HEK293 (cell line): ENCODE measurements around the gene ULBP1.

Experiments
- GLI4 ChIP-seq: fragments of 450-650 bp; formaldehyde crosslinking; IDR thresholded peaks from 2 replicates; pipeline ENCODE4 v1.5.1; 2016; ENCODE audit warnings: missing biosample characterization, missing genetic modification characterization
- KLF7 ChIP-seq: fragments of 450-650 bp; formaldehyde crosslinking; IDR thresholded peaks from 2 replicates; pipeline ENCODE4 v1.5.1; 2016; ENCODE audit warnings: missing biosample characterization, missing genetic modification characterization, borderline replicate concordance
- MZF1 ChIP-seq: fragments of 450-650 bp; formaldehyde crosslinking; IDR thresholded peaks from 2 replicates; pipeline ENCODE4 v1.5.1; 2017; ENCODE audit warnings: missing biosample characterization, missing genetic modification characterization, borderline replicate concordance
- PRDM10 ChIP-seq: fragments of 450-650 bp; formaldehyde crosslinking; IDR thresholded peaks from 2 replicates; pipeline ENCODE4 v1.5.1; 2016; ENCODE audit warnings: missing biosample characterization, missing genetic modification characterization
- PRDM6 ChIP-seq: fragments of 450-650 bp; formaldehyde crosslinking; IDR thresholded peaks from 2 replicates; pipeline ENCODE4 v1.5.1; 2017; ENCODE audit warnings: missing biosample characterization, missing genetic modification characterization
- TRIM28 ChIP-seq: IDR thresholded peaks from 2 replicates; pipeline ENCODE4 v1.6.1; 2011; ENCODE audit warnings: low read length, control low read depth, borderline replicate concordance
- ZNF132 ChIP-seq: fragments of 450-650 bp; formaldehyde crosslinking; IDR thresholded peaks from 2 replicates; pipeline ENCODE4 v1.5.1; 2017; ENCODE audit warnings: missing biosample characterization, missing genetic modification characterization, borderline replicate concordance
- ZNF24 ChIP-seq: fragments of 450-650 bp; formaldehyde crosslinking; IDR thresholded peaks from 2 replicates; pipeline ENCODE4 v1.5.1; 2016; ENCODE audit warnings: missing biosample characterization, missing genetic modification characterization
- ZNF677 ChIP-seq: fragments of 450-650 bp; IDR thresholded peaks from 2 replicates; pipeline ENCODE4 v1.5.0; 2018; ENCODE audit warnings: missing biosample characterization, mild to moderate bottlenecking, missing genetic modification characterization, moderate library complexity
- TF ChIP-seq, protein P1 (sequence below): fragments of 450-650 bp; formaldehyde crosslinking; IDR thresholded peaks from 2 replicates; pipeline ENCODE4 v1.5.1; 2016; ENCODE audit warnings: missing biosample characterization, missing genetic modification characterization
- TF ChIP-seq, protein P2 (sequence below): fragments of 450-650 bp; formaldehyde crosslinking; conservative IDR thresholded peaks from 2 replicates; pipeline ENCODE4 v1.5.1; 2016; ENCODE audit warnings: low read depth, missing biosample characterization, missing genetic modification characterization

DNA sequence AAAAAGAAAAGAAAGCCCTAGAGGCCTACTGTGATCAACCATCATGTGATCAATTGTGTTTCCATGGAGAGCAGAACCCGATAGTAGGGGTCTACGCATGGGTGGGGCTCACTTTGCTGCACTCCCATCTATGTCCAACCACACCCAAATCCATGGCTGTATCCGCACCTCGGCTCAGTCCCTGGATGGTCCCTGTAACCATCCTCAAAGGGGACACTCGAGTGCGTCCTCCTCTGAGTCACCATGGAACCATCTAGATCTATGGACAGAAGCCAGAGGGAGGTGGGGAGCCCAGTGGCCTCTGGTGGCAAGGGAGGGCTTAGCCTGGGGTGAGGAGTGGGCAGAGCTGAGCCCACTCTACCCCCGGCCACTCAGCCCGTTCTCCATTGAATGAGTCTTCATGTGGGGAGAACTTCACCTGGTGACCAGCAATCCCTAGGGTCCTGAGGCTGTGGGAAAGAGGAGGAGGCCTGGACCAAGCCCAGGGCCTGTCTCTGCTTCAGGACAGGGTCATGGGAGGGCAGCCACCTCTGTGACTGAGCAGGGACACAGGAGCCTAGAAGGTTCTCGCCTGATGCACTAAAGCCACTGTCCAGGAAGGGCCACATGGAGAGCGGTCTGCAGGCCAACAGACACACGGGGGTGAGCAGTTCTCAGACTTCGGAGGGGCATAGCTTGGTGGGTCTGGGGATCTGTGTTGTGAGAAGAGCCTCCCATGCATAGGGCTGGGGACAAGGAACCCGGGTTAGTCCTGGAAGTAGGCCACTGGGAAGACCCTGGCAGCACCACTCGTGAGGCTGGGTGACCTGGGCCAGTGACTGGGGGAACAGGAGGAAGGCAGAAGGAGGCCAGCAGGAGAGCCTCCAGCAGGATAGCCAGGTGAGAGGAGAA, 42.3 kb downstream of the ULBP1 start:
- no peak for TF ChIP-seq KLF7 (tag by site-specific recombination)
- TF ChIP-seq, protein P1, sequence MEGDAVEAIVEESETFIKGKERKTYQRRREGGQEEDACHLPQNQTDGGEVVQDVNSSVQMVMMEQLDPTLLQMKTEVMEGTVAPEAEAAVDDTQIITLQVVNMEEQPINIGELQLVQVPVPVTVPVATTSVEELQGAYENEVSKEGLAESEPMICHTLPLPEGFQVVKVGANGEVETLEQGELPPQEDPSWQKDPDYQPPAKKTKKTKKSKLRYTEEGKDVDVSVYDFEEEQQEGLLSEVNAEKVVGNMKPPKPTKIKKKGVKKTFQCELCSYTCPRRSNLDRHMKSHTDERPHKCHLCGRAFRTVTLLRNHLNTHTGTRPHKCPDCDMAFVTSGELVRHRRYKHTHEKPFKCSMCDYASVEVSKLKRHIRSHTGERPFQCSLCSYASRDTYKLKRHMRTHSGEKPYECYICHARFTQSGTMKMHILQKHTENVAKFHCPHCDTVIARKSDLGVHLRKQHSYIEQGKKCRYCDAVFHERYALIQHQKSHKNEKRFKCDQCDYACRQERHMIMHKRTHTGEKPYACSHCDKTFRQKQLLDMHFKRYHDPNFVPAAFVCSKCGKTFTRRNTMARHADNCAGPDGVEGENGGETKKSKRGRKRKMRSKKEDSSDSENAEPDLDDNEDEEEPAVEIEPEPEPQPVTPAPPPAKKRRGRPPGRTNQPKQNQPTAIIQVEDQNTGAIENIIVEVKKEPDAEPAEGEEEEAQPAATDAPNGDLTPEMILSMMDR = no peak
- TF ChIP-seq PRDM10 (tag by site-specific recombination) = no peak
- no peak for TF ChIP-seq ZNF677 (tag by site-specific recombination)
- TF ChIP-seq MZF1 = no peak
- TF ChIP-seq TRIM28 = no peak
- TF ChIP-seq, protein P2, sequence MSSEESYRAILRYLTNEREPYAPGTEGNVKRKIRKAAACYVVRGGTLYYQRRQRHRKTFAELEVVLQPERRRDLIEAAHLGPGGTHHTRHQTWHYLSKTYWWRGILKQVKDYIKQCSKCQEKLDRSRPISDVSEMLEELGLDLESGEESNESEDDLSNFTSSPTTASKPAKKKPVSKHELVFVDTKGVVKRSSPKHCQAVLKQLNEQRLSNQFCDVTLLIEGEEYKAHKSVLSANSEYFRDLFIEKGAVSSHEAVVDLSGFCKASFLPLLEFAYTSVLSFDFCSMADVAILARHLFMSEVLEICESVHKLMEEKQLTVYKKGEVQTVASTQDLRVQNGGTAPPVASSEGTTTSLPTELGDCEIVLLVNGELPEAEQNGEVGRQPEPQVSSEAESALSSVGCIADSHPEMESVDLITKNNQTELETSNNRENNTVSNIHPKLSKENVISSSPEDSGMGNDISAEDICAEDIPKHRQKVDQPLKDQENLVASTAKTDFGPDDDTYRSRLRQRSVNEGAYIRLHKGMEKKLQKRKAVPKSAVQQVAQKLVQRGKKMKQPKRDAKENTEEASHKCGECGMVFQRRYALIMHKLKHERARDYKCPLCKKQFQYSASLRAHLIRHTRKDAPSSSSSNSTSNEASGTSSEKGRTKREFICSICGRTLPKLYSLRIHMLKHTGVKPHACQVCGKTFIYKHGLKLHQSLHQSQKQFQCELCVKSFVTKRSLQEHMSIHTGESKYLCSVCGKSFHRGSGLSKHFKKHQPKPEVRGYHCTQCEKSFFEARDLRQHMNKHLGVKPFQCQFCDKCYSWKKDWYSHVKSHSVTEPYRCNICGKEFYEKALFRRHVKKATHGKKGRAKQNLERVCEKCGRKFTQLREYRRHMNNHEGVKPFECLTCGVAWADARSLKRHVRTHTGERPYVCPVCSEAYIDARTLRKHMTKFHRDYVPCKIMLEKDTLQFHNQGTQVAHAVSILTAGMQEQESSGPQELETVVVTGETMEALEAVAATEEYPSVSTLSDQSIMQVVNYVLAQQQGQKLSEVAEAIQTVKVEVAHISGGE (tag by site-specific recombination) = no peak
- TF ChIP-seq GLI4 = no peak
- no peak for TF ChIP-seq ZNF24 (tag by site-specific recombination)
- TF ChIP-seq ZNF132 = no peak
- TF ChIP-seq PRDM6 = no peak
